Suprapubic skin (tissue), 4 donors: ENCODE measurements around the gene USHBP1. TPM values are rescaled to one million over a fixed set of nuclear protein-coding genes. Genes with fewer than 3 reads are reported as not detected.
A peak's percentile ranks its signal among the peaks of the same experiment; 100 is the strongest.

Experiments used
- DNase-seq, 2 donors: peaks; one replicate each; pipeline ENCODE4 v3.0.0-alpha.2; 2019; ENCODE audit warnings: low spot score in 2 of 2
- H3K27ac ChIP-seq: fragments of 200-600 bp; sonication (generic); one replicate; pipeline ENCODE4 v1.5.1; 2019
- H3K27me3 ChIP-seq: fragments of 200-600 bp; sonication (generic); one replicate; pipeline ENCODE4 v1.5.1; 2019
- H3K36me3 ChIP-seq: fragments of 200-600 bp; sonication (generic); one replicate; pipeline ENCODE4 v1.5.1; 2019
- H3K4me1 ChIP-seq: fragments of 200-600 bp; sonication (generic); one replicate; pipeline ENCODE4 v1.5.1; 2019
- H3K4me3 ChIP-seq: fragments of 200-600 bp; sonication (generic); one replicate; pipeline ENCODE4 v1.5.1; 2019; ENCODE audit warnings: mild to moderate bottlenecking
- H3K9me3 ChIP-seq: fragments of 200-600 bp; sonication (generic); one replicate; pipeline ENCODE4 v1.5.1; 2019
- EP300 ChIP-seq: sonication (generic); formaldehyde crosslinking; IDR thresholded peaks from one replicate; pipeline ENCODE4 v1.6.1; 2017; ENCODE audit warnings: antibody characterized with exemption
- POLR2A ChIP-seq, 2 donors: fragments of 450-650 bp; IDR thresholded peaks; one replicate each; pipeline ENCODE4 v1.6.1; 2017; ENCODE audit warnings: antibody characterized with exemption in 2 of 2, mild to moderate bottlenecking in 2 of 2, moderate library complexity in 2 of 2
- POLR2AphosphoS5 ChIP-seq, 3 donors: sonication (generic); formaldehyde crosslinking; IDR thresholded peaks; one replicate each; pipeline ENCODE4 v1.6.1; 2017; ENCODE audit warnings: antibody characterized with exemption in 3 of 3
- WGBS: methylation state at CpG from one replicate; pipeline ENCODE4 v1.1.5; 2018; 5-methylcytosine and 5-hydroxymethylcytosine counted together
- total RNA-seq, 4 donors: library from RNA; depleted of rRNA; stranded (reverse); fragments of >200 nt; gene quantifications; one replicate each; pipeline ENCODE4 v1.1.0, GENCODE V29; 2016
- TF ChIP-seq, protein P1 (sequence below), 2 donors: fragments of 200-600 bp in 1 of 2; fragments of 450-650 bp in 1 of 2; sonication (generic) in 1 of 2; IDR thresholded peaks; one replicate each; pipeline ENCODE4 v1.5.1; 2016 to 2019; ENCODE audit warnings: antibody characterized with exemption in 2 of 2, mild to moderate bottlenecking in 1 of 2, moderate library complexity in 1 of 2

USHBP1 gene
- total RNA-seq, 4 donors from 2014 or later: 1.2 to 8.4 (median 2.1) TPM

DNA sequence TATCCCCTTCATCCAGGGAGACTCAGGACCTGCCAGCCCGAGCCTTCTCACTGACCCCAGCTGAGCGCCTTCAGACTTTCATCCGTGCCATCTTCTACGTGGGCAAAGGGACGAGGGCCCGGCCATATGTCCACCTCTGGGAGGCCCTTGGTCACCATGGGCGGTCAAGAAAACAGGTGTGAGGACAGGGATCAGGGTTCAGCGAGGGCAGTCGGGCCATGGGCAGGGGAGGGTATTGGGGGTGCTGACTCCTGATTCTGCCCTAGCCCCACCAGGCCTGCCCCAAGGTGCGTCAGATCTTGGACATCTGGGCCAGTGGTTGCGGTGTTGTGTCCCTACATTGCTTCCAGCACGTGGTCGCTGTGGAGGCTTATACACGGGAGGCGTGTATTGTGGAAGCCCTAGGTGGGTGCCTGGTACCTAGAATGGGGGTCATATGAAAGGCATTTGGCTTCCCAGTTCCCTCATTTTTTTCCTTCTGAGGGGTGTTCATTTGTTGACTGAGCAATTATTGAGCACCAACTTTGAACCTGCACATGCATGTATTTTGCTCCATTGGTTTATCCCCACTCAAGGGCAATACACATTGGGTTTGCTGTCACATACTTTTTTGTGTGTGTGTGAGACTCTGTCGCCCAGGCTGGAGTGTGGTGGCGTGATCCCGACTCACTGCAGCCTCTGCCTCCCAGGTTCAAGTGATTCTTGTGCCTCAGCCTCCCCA lies 21.0 kb upstream of the USHBP1 start:
- peaks cover 18% of the 10 kb centered on the region for H3K4me1 ChIP-seq
- H3K4me3 ChIP-seq: no peak overlapping the region
- H3K27me3 ChIP-seq: peaks cover 14% of the 10 kb centered on the region
- TF ChIP-seq POLR2AphosphoS5 (IDR thresholded peaks at IDR 0.05) (no peak), POLR2A (IDR thresholded peaks at IDR 0.05) (no peak), EP300 (no peak)
- TF ChIP-seq, protein P1, sequence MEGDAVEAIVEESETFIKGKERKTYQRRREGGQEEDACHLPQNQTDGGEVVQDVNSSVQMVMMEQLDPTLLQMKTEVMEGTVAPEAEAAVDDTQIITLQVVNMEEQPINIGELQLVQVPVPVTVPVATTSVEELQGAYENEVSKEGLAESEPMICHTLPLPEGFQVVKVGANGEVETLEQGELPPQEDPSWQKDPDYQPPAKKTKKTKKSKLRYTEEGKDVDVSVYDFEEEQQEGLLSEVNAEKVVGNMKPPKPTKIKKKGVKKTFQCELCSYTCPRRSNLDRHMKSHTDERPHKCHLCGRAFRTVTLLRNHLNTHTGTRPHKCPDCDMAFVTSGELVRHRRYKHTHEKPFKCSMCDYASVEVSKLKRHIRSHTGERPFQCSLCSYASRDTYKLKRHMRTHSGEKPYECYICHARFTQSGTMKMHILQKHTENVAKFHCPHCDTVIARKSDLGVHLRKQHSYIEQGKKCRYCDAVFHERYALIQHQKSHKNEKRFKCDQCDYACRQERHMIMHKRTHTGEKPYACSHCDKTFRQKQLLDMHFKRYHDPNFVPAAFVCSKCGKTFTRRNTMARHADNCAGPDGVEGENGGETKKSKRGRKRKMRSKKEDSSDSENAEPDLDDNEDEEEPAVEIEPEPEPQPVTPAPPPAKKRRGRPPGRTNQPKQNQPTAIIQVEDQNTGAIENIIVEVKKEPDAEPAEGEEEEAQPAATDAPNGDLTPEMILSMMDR (IDR thresholded peaks at IDR 0.05): no peak
- H3K27ac ChIP-seq: no peak overlapping the region
- no peak for DNase-seq
- H3K36me3 ChIP-seq: no peaks in the 10 kb centered on the region
- H3K9me3 ChIP-seq: no peaks in the 10 kb centered on the region
- 95% methylated on average over 18 of the region's 18 CpGs for WGBS

DNA sequence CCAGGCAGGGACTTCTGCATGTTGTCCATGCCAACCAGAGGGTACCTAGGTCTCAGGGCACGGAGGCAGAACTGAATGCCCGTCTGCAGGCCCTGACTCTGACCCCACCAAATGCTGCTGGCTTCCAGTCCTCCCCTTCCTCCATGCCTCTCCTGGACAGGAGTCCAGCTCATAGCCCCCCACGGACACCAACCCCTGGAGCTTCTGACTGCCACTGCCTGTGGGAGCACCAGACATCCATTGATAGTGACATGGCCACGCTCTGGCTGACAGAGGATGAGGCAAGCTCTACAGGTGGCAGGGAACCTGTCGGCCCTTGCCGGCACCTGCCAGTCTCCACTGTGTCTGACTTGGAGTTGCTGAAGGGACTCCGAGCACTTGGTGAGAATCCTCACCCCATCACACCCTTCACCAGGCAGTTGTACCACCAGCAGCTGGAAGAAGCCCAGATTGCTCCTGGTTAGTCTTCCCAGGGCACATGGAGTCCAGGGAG lies 19.0 kb upstream of the USHBP1 start:
- H3K27me3 ChIP-seq: peaks cover 14% of the 10 kb centered on the region
- peaks cover 4% of the 10 kb centered on the region for H3K36me3 ChIP-seq
- peaks cover 18% of the 10 kb centered on the region for H3K4me1 ChIP-seq
- H3K4me3 ChIP-seq: no peak overlapping the region
- WGBS: 100% methylated on average over 4 of the region's 7 CpGs
- DNase-seq: no peak
- no peaks in the 10 kb centered on the region for H3K9me3 ChIP-seq
- no peak for TF ChIP-seq EP300
- no peak for TF ChIP-seq POLR2A (IDR thresholded peaks at IDR 0.05)
- TF ChIP-seq, protein P1 (IDR thresholded peaks at IDR 0.05): no peak
- TF ChIP-seq POLR2AphosphoS5 (IDR thresholded peaks at IDR 0.05): no peak
- no peak overlapping the region for H3K27ac ChIP-seq

GRCh38 chr19:17282488-17283125 lies 18.1 kb upstream of the USHBP1 start:
- peak; percentile 80 to 89 for DNase-seq
- Histone ChIP-seq H3K4me1 (peaks cover 18% of the 10 kb centered on the region), H3K27me3 (peaks cover 14% of the 10 kb centered on the region), H3K9me3 (no peaks in the 10 kb centered on the region), H3K36me3 (peaks cover 14% of the 10 kb centered on the region), H3K4me3 (peak overlapping the region; percentile 44), H3K27ac (no peak overlapping the region)
- WGBS: 8% methylated on average over 10 of the region's 45 CpGs
- TF ChIP-seq POLR2AphosphoS5 (IDR thresholded peaks at IDR 0.05): no peak
- TF ChIP-seq POLR2A (IDR thresholded peaks at IDR 0.05): no peak
- TF ChIP-seq, protein P1 (IDR thresholded peaks at IDR 0.05): peak; percentile 70 to 88
- no peak for TF ChIP-seq EP300

GRCh38 chr19:17281391-17282304 lies 17.1 kb upstream of the USHBP1 start, which contains the start of gene ANKLE1:
Gene ANKLE1, plus strand, starts transcription at chr19:17281901. Its CDS starts 20 bp downstream, at chr19:17281921.
- TF ChIP-seq, protein P1 (IDR thresholded peaks at IDR 0.05): no peak
- TF ChIP-seq POLR2A (IDR thresholded peaks at IDR 0.05) (no peak), EP300 (no peak), POLR2AphosphoS5 (IDR thresholded peaks at IDR 0.05) (no peak)
- Histone ChIP-seq H3K4me3 (peak within 1 kb of the TSS; percentile 44), H3K36me3 (peaks cover 23% of the 10 kb centered on the region), H3K9me3 (no peaks in the 10 kb centered on the region), H3K27me3 (peaks cover 14% of the 10 kb centered on the region), H3K27ac (no peak within 1 kb of the TSS), H3K4me1 (peaks cover 18% of the 10 kb centered on the region)
- DNase-seq: no peak
- WGBS: 16% methylated on average over 11 of the region's 75 CpGs
